ENCODE results near the gene KIFAP3.
"Not testable (repeated sequence)": the region's sequence is repeated elsewhere in the genome, so short reads cannot be mapped to it uniquely, and the experiment has no call there.

KIFAP3 gene

GRCh38 chr1:170074250-170075157 is at the start of gene KIFAP3:
Gene KIFAP3 (minus strand): TSS chr1:170074695. CDS start chr1:170074467, 228 bp downstream.
- DNase-seq (ENCODE audit: extremely low read depth, low read depth) = peak; percentile 96
- peak within 1 kb of the TSS; percentile 75 for H3K4me3 ChIP-seq (replicated peaks; ENCODE audit: low read depth, low read length)
- peak; percentile 68 for TF ChIP-seq CTCF (IDR thresholded peaks at IDR 0.05; ENCODE audit: low read depth, low read length, missing control alignments)

GRCh38 chr1:170122366-170122765 is 47.9 kb upstream of the KIFAP3 start:
- no peak for DNase-seq (ENCODE audit: extremely low read depth, low read depth)
- no peak overlapping the region for H3K4me3 ChIP-seq (replicated peaks; ENCODE audit: low read depth, low read length)

GRCh38 chr1:170114906-170115305 is 40.4 kb upstream of the KIFAP3 start:
- no peak for TF ChIP-seq CTCF (IDR thresholded peaks at IDR 0.05; ENCODE audit: low read depth, low read length, missing control alignments)
- no peak overlapping the region for H3K4me3 ChIP-seq (replicated peaks; ENCODE audit: low read depth, low read length)
- peak; percentile 38 for DNase-seq (ENCODE audit: extremely low read depth, low read depth)

More at GRCh38 chr1:170122366-170122765, 47.9 kb upstream of the KIFAP3 start:
- no peak for TF ChIP-seq CTCF (IDR thresholded peaks at IDR 0.05; ENCODE audit: low read depth, low read length, missing control alignments)

GRCh38 chr1:170113140-170113539 is 38.6 kb upstream of the KIFAP3 start:
- DNase-seq (ENCODE audit: extremely low read depth, low read depth); H3K4me3 ChIP-seq (replicated peaks; ENCODE audit: low read depth, low read length): not testable (repeated sequence)

GRCh38 chr1:170097449-170097948 is 23.0 kb upstream of the KIFAP3 start:
- DNase-seq (ENCODE audit: extremely low read depth, low read depth) = no peak
- no peak overlapping the region for H3K4me3 ChIP-seq (replicated peaks; ENCODE audit: low read depth, low read length)
- no peak for TF ChIP-seq CTCF (IDR thresholded peaks at IDR 0.05; ENCODE audit: low read depth, low read length, missing control alignments)

- H3K4me3 ChIP-seq (replicated peaks; ENCODE audit: low read depth, low read length) = no peak overlapping the region
- no peak for DNase-seq (ENCODE audit: extremely low read depth, low read depth)
- no peak for TF ChIP-seq CTCF (IDR thresholded peaks at IDR 0.05; ENCODE audit: low read depth, low read length, missing control alignments)
These were observed 22.4 kb upstream of the KIFAP3 start for GRCh38 chr1:170096806-170097340.

All from HFF-Myc (cell line).